ENCODE results near the gene UGT2B7. TPM values are rescaled to one million over a fixed set of nuclear protein-coding genes. Genes with fewer than 3 reads are reported as not detected.
"Not testable (repeated sequence)": the region's sequence is repeated elsewhere in the genome, so short reads cannot be mapped to it uniquely, and the experiment has no call there.

UGT2B7 gene
- total RNA-seq: not detected

GRCh38 chr4:69096111-69096656 lies at the start of gene UGT2B7:
Gene UGT2B7, plus strand, starts transcription at chr4:69096474. Its CDS starts 47 bp downstream, at chr4:69096521.
- DNase-seq: no peak

GRCh38 chr4:69049860-69050259 lies 46.4 kb upstream of the UGT2B7 start:
- no peak for DNase-seq

- not testable (repeated sequence) for DNase-seq
Observed at GRCh38 chr4:69050853-69051575, 45.3 kb upstream of the UGT2B7 start.

DNA sequence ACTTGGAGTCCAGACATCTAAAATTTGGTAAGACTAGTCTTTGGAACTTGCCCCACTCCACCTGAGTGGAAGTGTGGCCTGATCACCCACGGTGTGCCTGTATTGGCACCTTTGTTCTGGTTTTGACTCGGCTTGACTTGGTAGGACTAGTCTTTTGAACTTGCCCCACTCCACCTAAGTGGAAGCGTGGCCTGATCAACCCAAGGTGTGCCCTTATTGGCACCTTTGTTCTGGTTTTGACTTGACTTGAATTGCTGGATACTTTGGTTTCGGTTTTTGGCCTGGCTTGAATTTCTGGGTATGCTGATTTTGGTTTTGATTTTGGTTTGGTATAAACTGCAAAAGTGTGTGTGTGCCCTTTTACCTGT lies 44.7 kb upstream of the UGT2B7 start:
- DNase-seq: no peak

GRCh38 chr4:69053309-69053885 lies 42.9 kb upstream of the UGT2B7 start:
- not testable (repeated sequence) for DNase-seq

- not testable (repeated sequence) for DNase-seq
Observed at GRCh38 chr4:69054033-69054432, 42.2 kb upstream of the UGT2B7 start.

DNA sequence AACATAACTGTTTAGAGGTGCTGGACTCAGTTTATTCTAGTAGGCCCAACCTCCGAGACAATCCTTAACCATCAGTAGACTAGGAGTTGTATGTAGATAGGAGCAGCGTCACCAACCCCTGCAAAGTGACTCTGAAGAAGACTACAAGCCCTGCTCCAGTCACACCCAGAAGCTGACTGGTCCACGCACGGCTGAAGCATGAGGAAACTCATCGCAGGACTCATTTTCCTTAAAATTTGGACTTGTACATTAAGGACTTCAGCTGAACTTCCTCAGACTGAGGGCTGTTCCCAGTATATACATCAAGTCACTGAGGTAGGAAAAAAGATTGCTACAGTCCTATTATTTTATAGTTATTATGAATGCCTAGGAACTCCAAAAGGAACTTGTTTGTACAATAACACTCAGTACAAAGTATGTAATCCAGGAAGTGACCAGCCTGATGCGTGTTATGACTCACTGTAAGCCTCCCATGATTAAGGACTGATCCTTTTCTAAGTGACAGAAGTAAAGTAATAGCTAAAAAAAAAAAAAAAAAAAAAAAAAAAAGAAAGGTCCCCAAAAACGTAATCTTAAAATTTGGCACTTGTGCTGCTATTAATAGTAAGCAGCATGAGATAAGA lies 41.6 kb upstream of the UGT2B7 start:
- no peak for DNase-seq

DNA sequence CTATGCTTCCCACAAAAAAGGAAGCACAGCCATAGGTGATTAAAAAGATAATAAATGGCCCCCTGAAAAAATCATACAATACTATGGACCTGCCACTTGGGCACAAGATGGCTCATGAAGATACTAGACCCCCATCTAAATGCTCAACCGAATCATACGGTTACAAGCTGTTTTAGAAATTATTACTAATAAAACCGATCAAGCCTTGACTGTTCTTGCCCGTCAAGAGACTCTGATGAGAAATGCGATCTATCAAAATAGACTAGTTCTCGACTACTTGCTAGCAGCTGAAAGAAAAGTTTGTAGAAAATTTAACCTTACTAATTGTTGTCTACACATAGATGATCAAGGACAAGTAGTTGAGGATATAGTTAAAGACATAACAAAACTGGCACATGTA lies 40.1 kb upstream of the UGT2B7 start:
- DNase-seq: no peak

GRCh38 chr4:69056921-69057550 lies 39.2 kb upstream of the UGT2B7 start:
- DNase-seq: no peak

DNA sequence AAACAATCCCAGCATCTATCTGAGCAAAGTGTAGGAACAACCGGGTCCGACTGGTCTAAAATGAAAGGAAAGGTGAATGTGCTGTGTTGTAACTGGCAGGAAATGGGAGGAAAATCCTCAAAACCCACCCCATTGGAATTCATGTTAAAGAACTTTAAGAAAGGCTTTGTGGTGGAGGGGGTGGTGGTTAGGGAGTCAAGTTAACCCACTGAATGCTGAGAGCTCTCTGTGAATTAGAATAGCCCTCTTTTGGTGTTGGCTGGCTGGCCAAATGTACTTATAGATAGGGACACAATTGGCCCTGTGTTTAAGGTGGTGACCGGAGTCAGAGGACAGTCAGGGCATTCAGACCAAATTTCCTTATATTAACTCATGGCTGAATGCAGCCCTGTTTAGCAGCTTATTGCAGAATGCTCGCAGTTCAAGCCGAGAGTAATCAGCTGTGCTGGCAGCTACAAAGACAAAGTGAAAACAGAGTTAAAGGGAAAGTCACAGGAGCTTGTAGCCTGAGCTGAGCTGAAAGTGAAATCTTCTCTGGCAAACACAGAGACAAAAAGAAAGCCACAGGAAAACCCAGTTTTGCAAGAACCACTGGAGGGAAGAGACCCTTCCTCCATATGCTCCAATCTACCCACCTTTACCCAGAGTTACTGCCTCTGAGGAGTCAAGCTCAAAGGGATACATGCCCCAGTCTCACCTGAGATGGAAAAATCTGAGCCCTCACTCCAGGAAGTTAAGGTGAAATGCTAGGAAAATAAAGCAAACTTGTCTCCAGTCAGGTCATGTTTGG lies 38.5 kb upstream of the UGT2B7 start:
- DNase-seq: no peak

GRCh38 chr4:69058410-69059059 lies 37.7 kb upstream of the UGT2B7 start:
- DNase-seq: no peak

DNA sequence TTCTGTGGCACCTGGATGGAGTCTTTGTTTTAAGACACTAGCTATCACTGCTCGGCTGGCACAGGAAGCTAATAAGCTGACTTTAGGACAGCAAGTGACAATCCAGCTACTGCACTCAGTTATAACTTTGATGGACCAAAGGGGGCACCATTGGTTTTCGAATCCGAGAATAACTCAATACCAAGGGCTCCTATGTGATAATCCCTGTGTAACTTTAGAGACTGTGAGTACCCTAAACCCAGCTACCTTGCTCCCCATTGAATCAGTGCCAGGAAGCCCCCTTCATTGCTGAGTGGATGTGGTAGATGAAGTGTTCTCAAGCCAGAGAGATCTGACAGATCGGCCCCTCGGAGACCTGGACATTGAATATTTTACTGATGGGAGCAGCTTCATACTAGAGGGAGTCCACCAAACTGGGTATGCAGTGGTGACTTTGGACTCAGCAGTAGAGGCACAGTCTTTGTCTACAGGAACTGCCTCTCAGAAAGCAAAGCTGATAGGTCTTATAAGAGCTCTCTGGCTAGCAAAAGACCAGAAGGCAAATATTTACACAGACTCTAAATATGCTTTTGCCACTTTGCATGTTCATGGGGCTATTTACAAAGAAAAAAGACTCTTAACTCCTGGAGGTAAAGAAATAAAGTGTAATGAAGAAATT lies 35.5 kb upstream of the UGT2B7 start:
- no peak for DNase-seq

- no peak for DNase-seq
Observed at GRCh38 chr4:69064391-69064790, 31.9 kb upstream of the UGT2B7 start.

GRCh38 chr4:69066945-69067344 lies 29.3 kb upstream of the UGT2B7 start:
- DNase-seq: no peak

GRCh38 chr4:69069085-69069484 lies 27.2 kb upstream of the UGT2B7 start:
- no peak for DNase-seq

DNA sequence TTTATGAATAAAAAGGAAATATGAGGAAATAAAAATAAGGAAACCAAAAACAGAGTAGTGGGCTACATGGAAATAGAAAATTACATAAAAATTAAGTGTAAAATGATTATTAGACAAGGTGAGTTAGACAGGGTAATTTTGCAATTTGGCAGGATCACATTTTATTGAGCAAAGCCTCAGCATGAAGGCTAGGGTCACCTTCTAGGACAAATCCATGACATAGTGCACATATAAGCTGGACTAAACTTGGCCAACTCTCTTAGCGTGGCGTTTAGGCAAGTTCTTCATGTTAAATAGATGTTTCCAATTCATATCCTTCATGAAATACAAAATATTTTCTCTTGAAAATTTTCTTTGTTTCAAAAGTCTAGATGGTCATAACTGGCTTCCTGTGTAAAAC lies 25.7 kb upstream of the UGT2B7 start:
- DNase-seq: no peak

DNA sequence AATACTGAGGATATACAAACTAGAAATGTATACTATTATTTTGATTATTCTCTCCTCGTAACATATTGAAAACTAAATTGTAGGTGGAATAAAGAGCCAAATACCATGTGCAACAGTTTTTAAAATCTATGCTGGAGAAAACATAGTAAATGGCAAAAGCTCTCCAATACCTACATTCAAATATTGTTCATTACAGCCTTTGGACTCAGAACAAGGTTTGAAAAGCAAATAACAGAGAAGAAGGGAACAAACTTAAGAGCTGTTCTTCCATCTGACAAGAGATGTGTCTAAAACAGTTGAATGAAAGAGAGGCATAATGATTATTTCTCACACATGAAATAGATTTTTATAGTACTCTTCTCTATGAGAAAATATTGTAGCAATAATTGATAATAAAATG lies 25.0 kb upstream of the UGT2B7 start:
- DNase-seq: no peak

DNA sequence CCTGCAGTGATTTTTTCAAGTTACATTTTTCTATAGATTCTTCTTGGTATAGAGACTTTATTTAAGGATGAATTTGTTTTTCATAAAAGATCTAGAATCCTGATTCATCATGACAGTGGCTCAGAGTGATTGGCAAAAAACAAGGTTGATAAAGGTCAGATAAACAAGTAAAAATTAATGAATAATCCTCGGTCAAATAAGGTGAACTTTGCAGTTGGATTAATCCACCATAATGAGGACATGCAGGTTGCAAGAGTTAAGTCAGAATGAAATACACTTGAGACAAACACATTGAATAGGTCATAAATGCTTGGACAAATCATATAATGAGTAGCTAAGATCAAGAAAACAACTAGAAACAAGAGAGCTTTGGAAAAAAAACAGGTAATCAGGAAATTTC lies 22.9 kb upstream of the UGT2B7 start:
- no peak for DNase-seq

GRCh38 chr4:69075061-69075792 lies 21.0 kb upstream of the UGT2B7 start:
- no peak for DNase-seq

- no peak for DNase-seq
Observed at GRCh38 chr4:69078852-69079251, 17.4 kb upstream of the UGT2B7 start.

DNA sequence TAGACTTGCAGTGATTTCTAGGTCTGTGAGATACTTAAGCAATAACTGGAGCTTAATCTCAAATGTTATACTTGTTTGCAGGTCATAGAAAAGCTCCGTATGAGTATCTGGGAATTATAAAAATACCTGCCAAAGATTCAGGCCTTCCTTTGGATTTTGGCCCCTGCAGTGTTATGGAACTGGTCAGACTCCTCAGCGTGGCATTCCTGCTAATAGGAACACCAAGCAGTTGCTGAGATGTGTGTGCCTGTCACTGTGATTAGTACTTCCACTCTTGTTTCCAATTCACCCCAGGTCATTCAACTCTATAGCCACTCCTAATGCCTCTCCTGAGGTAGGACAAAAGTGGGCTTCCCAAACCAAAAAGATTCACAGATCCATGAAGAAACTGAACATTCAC lies 7.8 kb upstream of the UGT2B7 start:
- no peak for DNase-seq

Data from effector CD4-positive, alpha-beta T cell (primary cell).